DMS79 (cell line): ENCODE data around the gene UBAP2L.
"Not testable (repeated sequence)": the region's sequence is repeated elsewhere in the genome, so short reads cannot be mapped to it uniquely, and the experiment has no call there.

ENCODE experiments used
- DNase-seq: peaks from one replicate; lab custom pipeline; 2025; lab: John Stamatoyannopoulos, UW

UBAP2L gene

DNA sequence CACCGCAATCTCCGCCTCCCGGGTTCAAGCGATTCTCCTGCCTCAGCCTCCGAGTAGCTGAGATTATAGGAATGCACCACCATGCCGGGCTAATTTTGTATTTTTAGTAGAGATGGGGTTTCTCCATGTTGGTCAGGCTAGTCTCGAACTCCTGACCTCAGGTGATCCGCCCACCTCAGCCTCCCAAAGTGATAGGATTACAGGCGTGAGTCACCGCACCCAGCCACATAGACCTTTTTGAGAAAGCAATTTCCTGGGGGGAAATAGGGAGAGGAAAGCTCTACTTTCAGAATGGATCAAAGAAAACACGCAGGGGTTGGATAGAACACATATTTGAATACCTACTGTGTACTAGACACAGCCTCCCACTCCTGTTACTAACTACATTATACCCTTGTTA lies 15.0 kb upstream of the UBAP2L start:
- DNase-seq, result not testable (repeated sequence)

DNA sequence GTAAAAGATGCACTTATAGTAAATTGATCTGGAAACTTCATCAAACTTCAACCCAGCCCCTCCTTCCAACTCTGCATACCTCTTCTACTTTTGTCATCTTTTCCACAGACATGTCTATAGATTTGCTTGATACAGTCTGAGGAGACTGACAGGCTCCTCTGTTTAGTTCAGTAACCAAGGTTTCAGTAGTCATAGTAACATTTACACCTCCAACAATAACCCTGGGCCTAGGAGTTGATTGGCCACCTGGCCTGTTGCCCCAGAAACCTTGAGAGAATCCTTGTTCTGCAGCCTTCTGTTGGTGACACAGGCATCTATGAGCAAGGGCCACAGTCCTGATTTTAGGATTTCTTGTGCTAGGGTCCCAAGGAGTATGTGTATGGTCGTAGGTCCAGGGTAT lies 14.6 kb upstream of the UBAP2L start, which contains the start of gene CFAP141:
CFAP141 (minus strand) TSS at position 138 of the 400 bp plus-strand sequence; CDS start at position 112, 26 bp downstream.
- no peak for DNase-seq

DNA sequence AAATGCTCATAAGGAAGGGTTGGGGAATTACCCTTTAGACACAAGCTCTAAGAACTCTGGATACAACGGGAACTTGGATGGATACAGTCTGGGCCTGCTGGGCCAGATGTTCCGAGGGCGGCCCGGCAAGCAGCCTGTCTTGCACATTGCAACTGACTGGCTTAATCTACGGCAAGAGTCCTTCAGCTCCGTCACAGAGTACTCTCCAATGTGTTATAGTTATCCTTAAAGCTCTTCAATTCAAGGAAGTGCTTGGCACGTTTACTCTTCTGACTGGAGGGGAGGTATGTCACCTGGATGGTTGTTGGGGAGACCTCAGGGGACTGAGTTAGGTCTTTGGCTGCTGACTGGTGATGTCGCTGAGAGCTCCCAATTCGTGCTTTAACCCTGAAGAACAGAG lies 13.5 kb upstream of the UBAP2L start:
- DNase-seq, result no peak

DNA sequence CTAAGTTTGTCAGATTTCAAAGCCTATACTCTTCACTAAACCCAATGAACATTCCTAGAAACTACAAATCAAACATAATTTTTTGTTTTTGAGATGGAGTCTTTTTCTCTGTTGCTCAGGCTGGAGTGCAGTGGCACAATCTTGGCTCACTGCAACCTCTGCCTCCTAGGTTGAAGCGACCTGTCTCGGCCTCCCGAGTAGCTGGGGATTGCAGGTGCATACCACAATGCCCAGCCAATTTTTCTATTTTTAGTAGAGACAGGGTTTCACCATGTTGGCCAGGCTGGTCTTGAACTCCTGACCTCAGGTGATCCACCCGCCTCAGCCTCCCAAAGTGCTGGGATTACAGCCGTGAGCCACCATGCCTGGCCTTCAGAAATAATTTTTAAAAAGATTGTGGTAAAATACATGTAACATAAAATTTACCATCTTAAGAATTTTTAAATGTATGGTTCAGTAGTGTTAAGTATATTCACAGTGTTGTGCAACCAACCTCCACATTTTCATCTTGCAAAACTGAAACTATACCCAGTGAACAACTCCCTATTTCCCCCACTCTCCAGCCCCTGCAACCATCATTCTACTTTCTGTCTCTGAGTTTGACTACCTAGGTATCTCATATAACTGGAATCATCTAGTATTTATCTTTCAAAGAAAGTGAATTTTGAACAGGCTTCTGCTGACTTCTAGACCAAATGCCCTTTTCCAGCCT lies 11.9 kb upstream of the UBAP2L start:
- DNase-seq, result no peak

DNA sequence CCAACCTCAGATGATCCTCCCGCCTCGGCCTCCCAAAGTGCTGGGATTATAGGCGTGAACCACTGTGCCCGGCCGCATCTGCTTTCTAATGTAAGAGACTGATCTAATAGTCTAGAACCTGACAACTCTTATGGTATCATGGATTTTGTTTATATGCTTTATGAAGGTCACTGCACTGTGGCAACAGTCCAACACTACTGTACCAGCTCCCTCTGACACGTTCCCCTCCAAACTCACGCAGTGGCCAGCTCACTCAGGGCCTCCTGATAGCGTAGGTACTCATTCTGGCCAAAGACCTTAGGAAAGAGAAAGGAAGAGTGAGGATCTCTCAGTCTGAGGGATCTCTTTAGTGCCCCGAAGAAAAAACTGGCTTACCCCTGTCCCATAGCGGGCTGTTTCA lies 8.7 kb upstream of the UBAP2L start:
- DNase-seq, result no peak

DNA sequence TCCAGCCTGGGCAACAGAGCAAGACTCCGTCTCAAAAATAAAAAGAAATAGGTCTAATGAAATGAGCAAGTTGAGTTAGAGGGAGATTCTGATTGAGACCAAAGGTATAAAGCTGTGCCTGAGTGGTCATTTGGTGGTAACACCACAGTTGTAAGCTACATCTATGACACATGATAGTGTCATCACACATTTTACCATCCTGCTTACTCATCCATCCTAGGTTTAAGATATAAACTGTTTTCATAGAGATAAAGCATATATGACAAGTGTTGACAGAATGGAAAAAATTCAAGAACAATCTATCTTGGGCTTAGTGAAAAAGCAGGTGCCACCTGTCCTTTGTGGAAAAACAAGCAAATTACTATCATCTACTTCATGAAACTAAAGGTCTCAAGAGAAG lies 7.5 kb upstream of the UBAP2L start:
- no peak for DNase-seq

DNA sequence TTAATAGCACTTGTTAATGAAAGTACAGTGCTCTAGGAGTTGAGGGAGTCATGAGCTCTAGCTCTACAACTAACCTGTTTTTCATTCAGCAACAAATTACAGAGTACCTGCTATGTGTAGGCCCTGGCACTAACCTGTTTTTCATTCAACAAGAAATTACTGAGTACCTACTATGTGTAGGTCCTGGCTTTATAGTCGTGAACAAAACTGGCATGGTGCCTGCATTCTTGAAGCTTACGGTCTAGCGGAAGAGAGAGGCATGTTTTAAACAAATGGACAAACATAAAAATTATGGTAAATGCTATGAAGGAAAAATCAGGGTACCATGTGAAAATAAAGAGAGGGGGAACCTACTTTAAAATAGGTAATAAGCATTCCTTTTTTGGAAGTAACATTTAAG lies 2.2 kb upstream of the UBAP2L start:
- DNase-seq, result no peak

DNA sequence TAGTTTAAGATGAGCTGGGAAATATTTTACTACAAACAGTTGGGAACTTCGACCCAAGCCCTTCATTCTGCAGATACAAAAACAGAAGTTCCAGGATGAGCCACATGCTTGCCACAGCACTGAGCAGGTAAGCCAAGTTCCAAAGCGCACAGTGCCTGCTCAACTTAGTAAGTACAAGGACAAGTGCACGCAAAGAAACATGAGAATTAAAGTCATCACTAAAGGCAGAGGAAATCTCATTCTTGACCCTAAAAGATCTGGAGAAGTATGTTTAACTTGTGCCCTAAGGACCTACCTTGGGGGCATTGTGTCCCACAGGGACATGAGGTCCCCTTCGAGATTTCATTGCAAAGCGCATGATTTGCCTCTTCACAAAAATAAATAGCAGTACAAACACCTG lies 1.2 kb upstream of the UBAP2L start:
- DNase-seq, result no peak

DNA sequence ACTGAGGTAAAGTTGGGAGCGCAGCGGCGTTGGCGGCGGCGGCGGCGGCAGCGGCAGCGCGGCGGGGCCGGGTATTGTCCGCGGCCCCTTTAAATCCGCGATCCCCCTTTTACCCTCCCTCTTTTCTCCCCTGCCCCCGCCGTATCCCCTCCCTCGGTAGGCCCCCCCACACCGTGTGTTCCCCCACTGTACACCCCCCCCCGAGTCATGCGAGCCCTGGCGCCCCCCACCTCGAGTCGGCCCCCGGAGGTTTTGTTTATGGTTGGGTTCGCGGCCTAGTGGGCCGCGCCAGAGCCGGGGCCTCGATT lies 169 bp downstream of the UBAP2L start:
- DNase-seq, result no peak

DNA sequence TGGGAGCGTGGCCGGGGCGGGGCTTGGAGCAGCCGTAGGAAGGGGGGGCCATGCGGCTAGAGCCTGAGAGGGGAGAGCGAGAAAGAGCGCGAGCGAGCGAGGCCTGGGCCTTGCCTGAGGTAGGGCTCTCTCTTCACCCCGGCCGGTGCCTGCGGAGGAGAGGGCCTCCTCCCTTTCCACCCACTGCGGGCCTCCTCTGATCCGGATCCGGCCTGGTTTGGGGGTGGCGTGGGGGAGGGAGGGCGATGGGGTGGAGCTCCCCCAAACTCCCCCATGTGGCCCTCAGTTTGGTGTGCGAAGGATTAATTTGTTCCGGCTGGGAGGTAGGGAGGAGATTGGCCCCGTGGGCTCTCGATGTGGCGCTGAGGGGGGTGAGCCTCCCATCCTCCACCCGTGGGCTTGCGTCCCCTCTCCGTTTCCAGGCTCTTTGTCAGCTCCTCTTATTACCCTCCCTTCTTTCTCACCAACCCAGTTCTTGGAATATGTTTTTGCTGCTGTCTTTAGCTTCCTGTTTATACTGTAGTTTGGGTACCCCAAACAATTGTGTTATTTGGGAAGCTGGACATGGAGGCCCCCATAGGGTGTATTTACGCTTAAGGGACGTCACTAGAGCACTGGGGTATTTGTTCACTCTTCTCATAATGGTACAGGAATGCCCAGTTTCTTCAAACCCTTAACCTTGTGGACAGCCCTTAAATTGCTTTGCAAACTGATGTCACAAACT lies 685 bp downstream of the UBAP2L start:
- DNase-seq, result no peak

DNA sequence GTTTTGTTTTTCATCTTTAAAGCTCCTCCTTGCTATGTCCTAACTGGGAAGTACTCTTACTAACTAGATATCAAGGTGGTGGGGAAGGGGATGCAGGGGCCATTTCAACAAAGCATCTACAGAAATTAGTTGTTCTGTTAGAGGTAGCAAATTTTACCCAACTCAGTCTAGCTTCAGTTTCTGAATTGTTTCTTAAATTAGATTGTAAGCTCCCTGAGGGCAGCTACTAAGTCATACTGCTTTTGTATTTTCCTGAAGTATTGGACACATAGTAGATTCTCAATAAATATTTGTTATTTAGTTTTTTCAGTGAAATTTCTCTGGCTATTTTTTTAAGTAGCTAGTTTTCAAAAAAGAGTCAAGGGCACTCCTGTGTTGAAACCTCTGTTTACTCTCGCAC lies 1.8 kb downstream of the UBAP2L start:
- no peak for DNase-seq

DNA sequence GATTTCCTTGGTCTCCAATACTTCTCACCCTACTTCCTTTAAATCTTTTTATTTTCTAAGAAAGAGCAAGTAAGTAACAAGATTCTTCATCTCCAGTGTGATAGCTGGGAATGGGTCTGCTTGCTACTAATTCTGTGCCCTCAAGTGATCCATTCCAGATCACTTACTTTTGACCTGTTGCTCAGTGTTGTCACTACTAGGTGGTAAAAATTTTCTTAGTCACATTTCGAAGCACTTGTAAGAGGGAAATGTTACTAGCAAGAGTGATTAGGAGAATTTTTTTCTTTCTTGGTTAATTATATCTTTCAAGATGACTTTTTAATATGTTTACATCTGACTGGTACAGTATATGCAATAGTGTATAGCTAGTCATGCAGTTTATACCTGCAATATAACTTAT lies 2.2 kb downstream of the UBAP2L start:
- DNase-seq, result no peak

DNA sequence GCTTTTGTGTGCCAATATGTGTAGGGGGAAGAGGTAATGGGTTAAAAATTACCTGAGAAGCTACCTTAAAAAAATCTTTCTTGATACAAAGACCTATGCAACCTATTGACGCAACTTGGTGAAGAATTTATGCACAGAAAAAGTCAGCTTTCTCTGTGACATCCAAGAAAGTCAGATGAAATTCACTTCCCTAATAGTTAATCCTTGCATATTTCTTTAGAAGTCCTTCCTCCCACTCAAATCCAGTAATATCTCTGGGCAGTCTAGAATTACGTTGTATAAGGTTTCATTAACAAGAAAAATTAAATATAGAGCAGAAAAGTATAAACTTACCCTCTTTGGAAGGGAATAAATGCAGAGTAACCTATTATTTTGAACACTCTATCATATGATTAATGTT lies 2.9 kb downstream of the UBAP2L start:
- no peak for DNase-seq

DNA sequence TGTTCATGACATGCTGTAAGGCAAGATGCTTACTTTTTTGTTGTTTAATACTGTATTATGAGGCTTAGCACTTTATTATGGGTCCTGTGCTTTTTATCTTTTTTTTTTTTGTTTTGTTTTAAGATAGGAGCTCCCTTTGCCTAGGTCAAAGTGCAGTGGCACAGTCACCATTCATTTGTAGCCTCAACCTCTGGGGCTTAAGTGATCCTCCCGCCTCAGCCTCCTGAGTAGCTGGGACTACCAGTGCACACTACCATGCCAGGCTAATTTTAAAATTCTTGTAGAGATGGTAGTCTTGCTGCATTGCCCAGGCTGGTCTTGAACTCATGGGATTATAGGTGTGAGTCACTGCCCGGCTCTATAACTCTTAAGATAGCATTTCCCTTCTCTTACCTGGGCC lies 4.6 kb downstream of the UBAP2L start:
- DNase-seq, result no peak

DNA sequence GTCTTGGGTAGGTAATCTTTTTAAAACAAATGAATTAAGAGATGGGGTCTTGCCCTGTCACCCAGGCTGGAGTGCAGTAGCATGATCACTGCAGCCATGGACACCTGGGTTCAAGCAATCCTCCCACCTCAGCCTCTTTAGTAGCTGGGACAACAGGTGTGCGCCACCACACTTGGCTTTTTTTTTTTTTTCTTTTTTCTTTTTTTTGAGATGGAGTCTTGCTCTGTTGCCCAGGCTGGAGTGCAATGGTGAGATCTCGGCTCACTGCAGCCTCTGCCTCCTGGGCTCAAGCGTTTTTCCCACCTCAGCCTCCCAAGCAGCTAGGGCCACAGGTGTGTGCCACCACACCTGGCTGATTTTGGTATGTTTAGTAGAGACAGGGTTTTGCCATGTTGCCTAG lies 10.4 kb downstream of the UBAP2L start:
- DNase-seq, result not testable (repeated sequence)

DNA sequence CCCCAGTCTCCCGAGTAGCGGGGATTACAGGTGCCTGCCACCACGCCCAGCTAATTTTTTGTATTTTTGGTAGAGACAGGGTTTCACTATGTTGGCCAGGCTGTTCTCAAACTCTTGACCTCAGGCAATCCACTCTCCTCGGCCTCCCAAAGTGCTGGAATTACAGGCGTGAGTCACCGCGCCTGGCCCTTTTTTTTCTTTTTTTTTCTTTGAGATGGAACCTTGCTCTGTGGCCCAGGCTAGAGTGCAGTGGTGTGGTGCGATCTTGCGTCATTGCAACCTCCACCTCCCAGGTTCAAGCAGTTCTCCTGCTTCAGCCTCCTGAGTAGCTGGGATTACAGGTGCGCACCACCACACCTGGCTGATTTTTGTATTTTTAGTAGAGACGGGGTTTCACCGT lies 12.4 kb downstream of the UBAP2L start:
- DNase-seq, result not testable (repeated sequence)

DNA sequence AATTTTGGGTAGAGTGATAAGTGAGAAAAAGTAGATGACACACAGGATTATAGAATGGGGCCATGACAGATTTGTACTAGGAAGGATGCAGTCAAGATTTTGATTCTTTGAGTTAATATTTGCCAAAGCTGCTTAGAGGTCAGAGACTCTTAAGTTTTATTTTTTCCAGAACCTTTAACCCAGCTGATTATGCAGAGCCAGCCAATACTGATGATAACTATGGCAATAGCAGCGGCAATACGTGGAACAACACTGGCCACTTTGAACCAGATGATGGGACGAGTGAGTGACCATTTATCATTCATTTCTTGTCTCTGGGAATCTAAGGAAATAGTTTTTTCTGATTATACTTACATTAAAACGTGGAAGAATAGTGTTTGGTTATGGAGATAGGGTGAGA lies 16.1 kb downstream of the UBAP2L start:
- no peak for DNase-seq

DNA sequence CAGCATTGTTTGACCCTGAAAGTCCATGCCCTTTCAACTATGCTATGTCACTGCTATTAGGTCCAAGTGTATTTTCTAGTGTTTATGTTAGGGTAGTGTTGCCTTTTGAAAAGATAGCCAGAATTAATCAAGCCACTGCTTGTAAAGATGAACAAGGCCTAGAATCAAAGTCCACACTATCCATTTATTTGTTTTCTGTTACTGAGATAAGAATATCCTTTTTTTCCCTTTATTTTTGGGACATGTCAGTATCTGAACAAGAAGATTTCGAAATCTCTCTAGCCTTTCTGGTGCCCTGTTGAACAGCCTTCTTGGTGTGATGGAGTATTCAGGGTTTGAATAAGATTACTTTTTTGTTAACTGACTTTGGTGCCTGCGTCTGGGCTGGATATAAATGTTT lies 16.7 kb downstream of the UBAP2L start:
- DNase-seq, result no peak

DNA sequence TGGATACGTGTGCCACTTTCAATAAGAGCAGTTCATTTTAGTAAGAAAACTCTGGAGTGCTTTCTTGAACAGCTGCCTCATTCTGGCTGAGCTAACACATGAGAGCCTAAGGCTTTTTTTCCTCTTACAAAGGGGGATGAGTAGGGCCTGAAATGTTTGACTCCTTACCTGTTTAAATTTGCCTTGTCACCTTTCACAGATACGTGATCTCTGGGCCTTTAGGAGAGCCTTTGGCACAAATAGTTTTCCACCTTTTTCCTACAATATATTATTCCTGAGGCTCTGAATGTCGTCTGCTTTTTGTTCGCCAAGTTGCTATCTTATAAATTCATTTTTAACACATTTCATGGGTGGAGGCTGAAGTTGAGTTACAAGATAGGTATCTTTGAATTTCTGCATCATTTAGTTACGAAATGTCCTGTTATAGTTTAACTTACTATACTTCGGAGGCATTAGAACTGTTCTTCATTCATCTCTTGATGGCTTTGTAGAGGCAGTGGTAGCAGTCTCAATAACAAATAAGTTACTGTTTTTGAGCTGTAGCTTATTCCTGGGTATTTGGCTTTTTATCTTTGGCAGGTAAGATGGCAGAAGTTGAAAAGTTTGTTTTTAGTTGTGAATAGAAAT lies 17.2 kb downstream of the UBAP2L start:
- DNase-seq, result no peak

DNA sequence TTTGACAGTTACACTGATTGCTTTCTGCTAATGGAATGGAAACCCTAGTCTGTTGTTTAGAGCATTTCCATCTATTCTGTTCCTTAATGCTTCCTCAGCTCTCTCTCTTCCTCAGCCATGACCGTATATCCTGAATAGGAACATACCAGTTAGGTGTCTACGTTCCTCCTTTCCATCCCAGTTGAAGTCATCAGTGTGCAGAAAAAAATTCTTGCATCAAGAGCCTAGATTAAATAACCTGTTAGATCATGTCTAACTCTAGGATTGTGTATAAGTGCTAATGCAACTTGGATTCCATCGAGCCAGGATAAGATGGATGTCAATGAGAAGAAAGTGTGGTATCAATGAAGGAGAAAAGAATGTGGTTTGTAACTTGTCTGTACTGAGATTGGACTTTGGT lies 18.7 kb downstream of the UBAP2L start:
- no peak for DNase-seq

DNA sequence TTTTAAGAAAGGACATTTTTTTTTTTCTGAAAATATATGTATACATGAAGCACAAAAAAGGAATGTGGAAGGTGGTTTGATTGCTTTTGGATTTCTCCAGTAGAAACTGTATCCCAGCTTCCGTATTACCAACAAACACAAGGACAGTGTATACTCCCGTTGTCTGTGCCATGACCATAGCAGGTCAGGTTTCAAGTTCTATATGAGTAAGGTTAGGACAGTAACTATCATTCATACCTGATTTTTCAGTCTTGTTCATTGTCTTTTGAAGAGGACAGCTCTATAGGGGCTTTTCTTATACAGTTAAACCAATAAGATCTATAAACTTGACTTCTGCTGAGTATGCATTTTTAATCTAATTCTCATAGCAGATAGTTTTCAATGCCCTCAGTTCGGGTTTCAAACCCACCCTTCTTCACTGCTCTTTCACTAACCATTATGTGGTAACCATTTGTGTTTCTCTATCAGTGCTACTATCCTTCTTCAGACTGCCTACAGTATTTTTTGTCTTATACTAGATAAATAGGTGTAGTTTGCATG lies 19.6 kb downstream of the UBAP2L start:
- no peak for DNase-seq

DNA sequence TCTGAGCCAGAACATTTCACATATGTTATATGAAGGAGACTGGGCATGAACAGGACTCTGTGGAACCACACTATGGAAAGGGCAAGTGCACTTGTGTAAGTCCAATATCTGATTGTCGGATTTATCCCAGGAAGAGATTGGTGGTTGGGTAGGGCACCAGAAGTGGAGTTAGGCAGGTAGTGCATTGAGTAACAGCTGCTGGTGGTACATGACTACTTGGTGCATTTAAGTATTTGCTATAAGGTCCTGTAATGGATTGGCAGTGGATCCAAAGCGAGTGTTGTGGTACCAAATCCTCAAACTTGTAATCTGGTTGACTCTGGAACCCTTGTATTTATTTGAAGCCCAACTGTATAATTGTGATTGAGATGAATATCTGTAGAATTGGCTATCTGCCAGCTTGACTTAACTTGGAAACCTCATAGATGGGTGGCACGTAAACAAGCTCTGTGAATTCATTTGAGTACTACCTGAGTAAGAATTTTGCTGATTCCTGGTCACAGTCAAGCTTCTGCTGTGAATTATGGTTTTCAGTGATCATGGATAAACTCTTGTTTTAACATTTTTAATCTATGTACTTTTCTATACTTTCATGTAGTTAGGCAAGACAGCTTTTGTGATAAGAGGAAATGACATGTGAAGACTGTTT lies 21.1 kb downstream of the UBAP2L start:
- no peak for DNase-seq

DNA sequence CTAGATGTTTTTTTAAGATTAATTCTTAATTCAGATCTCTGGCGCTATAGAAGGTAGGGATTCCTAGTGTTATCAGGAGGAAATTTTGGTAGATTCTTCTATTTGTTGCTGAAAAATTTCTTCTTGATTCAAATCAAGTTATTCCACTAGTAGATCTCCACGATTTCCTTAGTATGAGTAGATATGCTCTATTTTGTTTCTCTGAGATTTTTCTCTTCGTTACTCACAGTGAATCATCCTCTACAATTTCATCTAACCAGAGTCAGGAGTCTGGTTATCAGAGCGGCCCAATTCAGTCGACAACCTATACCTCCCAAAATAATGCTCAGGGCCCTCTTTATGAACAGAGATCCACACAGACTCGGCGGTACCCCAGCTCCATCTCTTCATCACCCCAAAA lies 32.9 kb downstream of the UBAP2L start:
- no peak for DNase-seq
